ENCODE measurements around the gene CNIH3. TPM values are rescaled to one million over a fixed set of nuclear protein-coding genes. Genes with fewer than 3 reads are reported as not detected.

CNIH3 gene
- total and polyA plus RNA-seq, 10 of the 15 experiments (the other 5 are each of a cell fraction or from before 2014, with no cell fraction given): 0.77 to 5.8 (median 1.8) TPM

- RAD21 ChIA-PET (ENCODE audit: unreplicated experiment): interaction anchor here (0.9 to 11.5 kb wide), 12 partner anchors 9 to 189 kb away, joined by 3 to 174 read pairs (median 6); no protein-coding TSS in a partner anchor
- Histone ChIP-seq H3K27me3 (replicated peaks in 1 of 2; ENCODE audit: control insufficient read depth in 2 of 2, insufficient read depth in 2 of 2, low read length in 1 of 2) (no peaks in the 10 kb centered on the region), H2AFZ (ENCODE audit: control insufficient read depth, low read depth, low read length) (peak overlapping the region; percentile 56), H3K27ac (ENCODE audit: control insufficient read depth, insufficient read depth) (peak overlapping the region; percentile 64), H4K20me1 (ENCODE audit: control insufficient read depth, insufficient read depth) (no peaks in the 10 kb centered on the region), H3K36me3 (ENCODE audit: control insufficient read depth in 2 of 2, insufficient read depth in 2 of 2, low read length in 1 of 2) (no peaks in the 10 kb centered on the region), H3K79me2 (ENCODE audit: control insufficient read depth, insufficient read depth, low read length) (no peaks in the 10 kb centered on the region), H3K4me3 (no peak overlapping the region; the same call in 1 of the 2 replicates), H3K9me3 (replicated peaks; ENCODE audit: control insufficient read depth, insufficient read depth, low read length) (no peaks in the 10 kb centered on the region; the same call in 2 of the 3 replicates), H3K4me1 (ENCODE audit: control insufficient read depth, insufficient read depth, low read length) (peaks cover 56% of the 10 kb centered on the region), H3K9ac (ENCODE audit: control insufficient read depth, insufficient read depth, low read length) (peak overlapping the region; percentile 30; the same call in 1 of the 2 replicates), H3K4me2 (ENCODE audit: control insufficient read depth, insufficient read depth) (peak overlapping the region; percentile 81)
- WGBS (ENCODE audit: insufficient coverage, insufficient replicate concordance, low lambda C conversion rate, missing lambda C conversion rate): under 1% methylated on average over 12 of the region's 12 CpGs
- DNase-seq (ENCODE audit: low read depth, low spot score) (peak; percentile 89), ATAC-seq (peak; percentile 70), FAIRE-seq (peak; percentile 27)
- CTCF ChIA-PET: interaction anchor here (0.8 to 13.5 kb wide), 17 partner anchors 10 to 189 kb away, joined by 3 to 208 read pairs (median 7); no protein-coding TSS in a partner anchor
- POLR2A ChIA-PET: interaction anchor here (1.4 to 1.8 kb wide), 3 partner anchors 13 to 56 kb away, joined by 4 read pairs; no protein-coding TSS in a partner anchor
- SMC1A ChIA-PET (ENCODE audit: uncharacterized antibody, unreplicated experiment): interaction anchor here (1.0 to 12.0 kb wide), 20 partner anchors 9 to 353 kb away, joined by 3 to 202 read pairs (median 6); no protein-coding TSS in a partner anchor
- BruUV-seq (replicated peaks): TSS peak; percentile 73
- intact Hi-C loops (cut with micrococcal nuclease; ENCODE audit: unreplicated experiment) (loop anchor here (1.0 to 10.0 kb wide), 7 partner anchors 50 to 1262 kb away; partner anchors contain the start of gene SDE2), in situ Hi-C loops (cut with MboI) (no loop called here)
- TF ChIP-seq NFYB (IDR thresholded peaks at IDR 0.05; ENCODE audit: insufficient read depth, low read depth, low read length) (0 out of 2 replicates have a peak, but pooled peaks have one; percentile 23), BCL3 (IDR thresholded peaks at IDR 0.05; ENCODE audit: borderline replicate concordance, insufficient read depth, low read depth, low read length, poor library complexity, severe bottlenecking) (no peak), MTA3 (IDR thresholded peaks at IDR 0.05; ENCODE audit: borderline replicate concordance, low read length) (no peak), BCL11A (IDR thresholded peaks at IDR 0.05; ENCODE audit: low read depth, low read length) (peak; percentile 35; the same call in 1 of the 2 replicates), HSF1 (IDR thresholded peaks at IDR 0.05; ENCODE audit: low read depth, low read length) (no peak), ELK1 (IDR thresholded peaks at IDR 0.05; ENCODE audit: low read depth, low read length) (no peak), EP300 (IDR thresholded peaks at IDR 0.05; ENCODE audit: borderline replicate concordance in 1 of 2, control insufficient read depth in 1 of 2, low read depth in 2 of 2, low read length in 2 of 2) (peak; percentile 34 to 84; a peak in 3 of 4 replicates), BMI1 (IDR thresholded peaks at IDR 0.05; ENCODE audit: borderline replicate concordance) (no peak), ZNF622 (IDR thresholded peaks at IDR 0.05) (no peak), HDAC2 (IDR thresholded peaks at IDR 0.05) (no peak), CEBPB (IDR thresholded peaks at IDR 0.05; ENCODE audit: borderline replicate concordance in 1 of 2, low read depth in 2 of 2, low read length in 2 of 2) (no peak), POLR2A (IDR thresholded peaks at IDR 0.05; ENCODE audit: low read depth, low read length) (no peak), NFIC (IDR thresholded peaks at IDR 0.05; ENCODE audit: low read depth, low read length) (no peak), ZNF274 (IDR thresholded peaks at IDR 0.05; ENCODE audit: insufficient read depth, insufficient read length) (no peak), PML (IDR thresholded peaks at IDR 0.05; ENCODE audit: low read length) (no peak), WRNIP1 (IDR thresholded peaks at IDR 0.05; ENCODE audit: borderline replicate concordance, low read depth, low read length) (no peak), SMC3 (IDR thresholded peaks at IDR 0.05; ENCODE audit: borderline replicate concordance, low read length) (peak; percentile 22; the same call in 1 of the 2 replicates), TCF3 (IDR thresholded peaks at IDR 0.05; ENCODE audit: borderline replicate concordance, insufficient read depth, low read depth, low read length) (no peak), LARP7 (IDR thresholded peaks at IDR 0.05) (peak; percentile 20)
Observed at GRCh38 chr1:224733027-224733911, 117.2 kb downstream of the CNIH3 start.

Data from GM12878 (cell line).